GM21390 (cell line): ENCODE data around the gene AFP.

ENCODE experiments used
- ATAC-seq: cut with Tn5 transposase; IDR thresholded peaks from one replicate; pipeline ENCODE4 v1.9.1; 2021; ENCODE audit not compliant: unreplicated experiment

Gene AFP

DNA sequence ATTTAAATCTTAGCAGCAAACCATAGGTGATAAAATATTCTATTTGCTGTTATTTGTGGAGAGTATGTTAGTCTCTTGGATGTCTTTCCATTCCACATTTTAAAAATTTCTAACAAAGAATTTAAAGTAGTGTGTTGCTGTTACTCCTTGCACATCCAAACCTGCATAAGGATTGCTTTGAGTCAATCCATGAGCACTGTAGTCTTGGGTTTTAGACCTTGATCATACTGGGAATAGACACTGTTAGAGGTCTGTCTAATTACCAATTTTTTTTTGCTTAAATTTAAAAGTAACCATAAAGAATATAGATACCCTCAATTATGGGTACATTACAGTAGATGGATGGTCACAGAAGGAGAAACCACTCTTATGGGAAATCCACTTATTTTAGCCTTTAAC is 1.5 kb downstream of the AFP start:
- ATAC-seq, result no peak

DNA sequence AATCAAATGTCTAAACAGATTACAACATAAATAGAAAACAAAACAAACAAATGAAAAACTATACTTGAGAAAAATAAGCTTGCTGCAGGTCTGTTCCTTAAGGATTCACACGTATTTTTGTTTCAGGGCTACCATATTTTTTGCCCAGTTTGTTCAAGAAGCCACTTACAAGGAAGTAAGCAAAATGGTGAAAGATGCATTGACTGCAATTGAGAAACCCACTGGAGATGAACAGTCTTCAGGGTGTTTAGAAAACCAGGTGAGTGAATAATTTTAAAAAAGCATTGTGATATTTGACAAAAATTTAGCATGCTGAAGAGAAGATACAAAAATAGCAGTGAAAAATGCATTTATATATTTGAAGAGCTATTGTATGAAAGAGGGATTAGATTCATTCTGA is 2.0 kb downstream of the AFP start:
- no peak for ATAC-seq

DNA sequence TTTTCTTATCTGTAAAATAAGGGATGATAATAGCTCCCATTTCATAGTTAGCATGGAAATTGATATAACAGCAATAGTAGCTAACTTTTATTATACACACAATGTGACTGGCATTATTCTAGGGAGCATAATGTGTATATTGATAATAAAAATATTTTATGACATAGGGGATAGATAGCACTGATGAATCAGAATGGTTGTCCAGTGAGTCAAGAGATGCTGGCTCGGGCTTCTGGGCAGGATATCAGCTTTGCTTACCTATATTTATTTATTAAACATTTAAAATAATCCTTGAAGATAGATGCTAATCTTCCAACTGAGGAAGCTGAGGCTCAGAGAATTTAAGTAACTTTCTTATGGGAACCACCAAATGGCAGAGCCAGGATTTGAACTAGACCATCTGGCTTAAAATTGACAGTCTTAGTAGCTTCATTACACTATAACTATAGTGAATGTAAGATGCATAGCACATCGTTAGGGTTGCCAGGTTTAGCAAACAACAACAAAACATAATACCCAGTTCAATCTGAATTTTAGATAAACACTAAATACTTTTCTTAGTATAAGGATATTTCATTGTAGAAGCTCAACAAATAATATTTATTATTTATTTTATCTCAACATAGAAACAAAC is 2.7 kb downstream of the AFP start:
- ATAC-seq, result no peak

DNA sequence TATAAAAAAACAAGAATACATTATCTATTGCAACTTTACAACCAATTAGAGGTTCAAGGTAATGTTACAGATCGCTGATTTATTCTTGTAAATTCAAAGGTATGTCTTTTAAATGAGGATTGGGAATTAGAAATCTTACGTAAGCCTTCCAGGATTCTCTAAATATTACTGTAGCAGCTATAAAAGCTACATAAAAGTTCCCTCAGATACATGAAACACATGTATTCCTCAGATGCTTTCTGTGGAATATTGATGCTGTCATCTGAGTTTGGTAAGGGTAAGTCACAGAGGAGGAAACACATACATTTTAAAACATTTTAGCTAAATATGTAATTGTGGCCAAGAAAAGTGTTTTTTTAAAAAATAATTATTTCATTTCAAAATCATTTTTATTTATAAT is 3.4 kb downstream of the AFP start:
- no peak for ATAC-seq

DNA sequence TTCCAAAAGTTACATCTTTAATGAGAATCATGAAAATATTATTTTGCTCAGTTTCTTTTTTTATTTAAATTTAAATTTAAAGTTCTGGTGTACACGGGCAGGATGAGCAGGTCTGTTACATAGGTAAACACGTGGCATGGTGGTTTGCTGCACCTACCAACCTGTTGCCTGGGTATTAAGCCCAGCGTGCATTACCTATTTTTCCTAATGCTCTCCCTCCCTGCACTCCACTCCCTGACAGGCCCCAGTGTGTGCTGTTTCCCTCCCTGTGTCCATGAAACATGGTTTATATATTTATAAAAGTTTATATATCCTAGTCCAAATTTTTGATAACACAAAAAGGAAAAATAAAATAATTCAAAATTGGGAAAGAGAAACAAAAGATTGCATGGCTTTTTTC is 4.0 kb downstream of the AFP start:
- ATAC-seq, result no peak

DNA sequence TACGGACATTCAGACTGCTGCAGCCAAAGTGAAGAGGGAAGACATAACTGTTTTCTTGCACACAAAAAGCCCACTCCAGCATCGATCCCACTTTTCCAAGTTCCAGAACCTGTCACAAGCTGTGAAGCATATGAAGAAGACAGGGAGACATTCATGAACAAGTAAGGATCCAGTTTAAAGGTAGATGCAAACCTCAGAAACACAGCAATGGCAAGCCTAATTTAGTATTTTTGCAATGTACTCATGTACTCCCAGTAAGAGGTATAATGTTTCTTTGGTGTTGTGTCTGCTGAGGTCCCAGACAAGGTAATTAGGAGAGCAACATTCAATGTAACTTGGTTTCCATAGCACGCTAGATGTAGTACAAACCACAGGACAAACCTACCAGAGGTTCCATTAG is 4.6 kb downstream of the AFP start:
- ATAC-seq, result no peak

DNA sequence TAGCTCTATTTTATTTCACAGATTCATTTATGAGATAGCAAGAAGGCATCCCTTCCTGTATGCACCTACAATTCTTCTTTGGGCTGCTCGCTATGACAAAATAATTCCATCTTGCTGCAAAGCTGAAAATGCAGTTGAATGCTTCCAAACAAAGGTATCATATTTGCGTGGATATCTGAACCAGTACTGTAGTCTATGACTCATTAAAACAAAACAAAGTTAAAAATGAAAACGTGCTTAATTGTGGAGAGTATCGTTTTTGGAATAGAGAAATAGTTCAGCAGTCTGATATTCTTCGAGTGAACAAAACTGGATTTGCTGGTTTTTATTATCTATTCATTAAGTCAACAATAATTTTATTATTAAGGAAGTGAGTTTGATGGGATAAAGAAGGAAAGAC is 6.3 kb downstream of the AFP start:
- no peak for ATAC-seq

DNA sequence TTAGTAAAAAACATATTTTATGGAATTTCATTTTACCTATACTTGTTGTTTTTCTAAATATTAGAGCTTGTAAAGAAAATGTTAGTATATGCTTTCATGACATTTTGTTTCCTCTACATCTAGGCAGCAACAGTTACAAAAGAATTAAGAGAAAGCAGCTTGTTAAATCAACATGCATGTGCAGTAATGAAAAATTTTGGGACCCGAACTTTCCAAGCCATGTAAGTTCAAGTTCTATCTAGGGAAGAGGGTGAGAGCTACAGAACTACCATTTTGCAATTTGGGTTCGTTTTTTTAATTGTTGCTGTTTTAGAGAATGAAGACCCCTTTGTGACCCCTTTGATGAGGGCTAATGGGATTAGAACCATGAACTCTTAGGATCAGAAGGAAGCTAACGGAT is 7.2 kb downstream of the AFP start:
- no peak for ATAC-seq

DNA sequence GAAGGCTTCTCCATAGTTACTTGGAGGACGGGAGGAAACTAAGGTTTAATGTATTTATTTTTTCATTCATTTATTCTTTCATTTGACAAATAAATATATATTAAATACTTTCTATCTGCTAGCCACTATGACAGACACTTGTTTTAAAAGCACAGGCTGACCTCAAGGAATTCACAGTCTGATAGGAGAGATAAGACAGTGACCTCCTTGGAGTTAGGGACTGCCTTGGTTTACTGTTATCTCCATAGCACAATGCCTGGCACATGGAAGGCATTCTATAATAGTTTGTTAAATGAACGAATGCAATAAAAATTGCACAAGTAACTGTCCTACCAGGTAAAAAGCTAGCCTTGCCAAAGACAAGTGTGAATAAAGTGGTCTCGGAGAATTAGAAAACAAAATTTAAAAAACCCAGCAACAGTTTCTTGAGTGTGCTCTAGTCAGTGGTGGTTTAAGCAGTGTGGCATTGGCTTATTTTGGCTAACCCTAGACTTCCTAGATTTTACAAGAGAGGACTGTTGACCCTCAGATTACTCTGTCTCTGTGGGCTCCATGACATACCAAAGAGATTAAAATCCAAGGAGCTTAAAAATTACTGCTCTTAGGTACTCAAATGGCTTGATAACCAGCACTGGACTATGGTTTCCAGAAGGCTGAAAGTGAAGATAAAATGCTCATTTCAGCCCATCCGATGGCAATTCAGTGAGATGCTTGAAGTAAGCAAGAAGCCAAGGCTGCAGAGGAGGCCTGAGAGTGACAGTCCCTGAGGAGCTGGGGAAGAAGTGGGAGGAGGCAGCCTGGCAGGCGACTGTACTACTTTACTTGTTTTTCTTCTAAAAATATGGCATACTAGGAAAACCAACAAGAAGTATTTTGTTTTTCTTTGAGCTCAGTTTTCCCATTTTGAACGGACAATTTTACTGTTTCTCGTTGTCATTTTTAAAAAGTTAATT is 9.6 kb downstream of the AFP start:
- no peak for ATAC-seq

DNA sequence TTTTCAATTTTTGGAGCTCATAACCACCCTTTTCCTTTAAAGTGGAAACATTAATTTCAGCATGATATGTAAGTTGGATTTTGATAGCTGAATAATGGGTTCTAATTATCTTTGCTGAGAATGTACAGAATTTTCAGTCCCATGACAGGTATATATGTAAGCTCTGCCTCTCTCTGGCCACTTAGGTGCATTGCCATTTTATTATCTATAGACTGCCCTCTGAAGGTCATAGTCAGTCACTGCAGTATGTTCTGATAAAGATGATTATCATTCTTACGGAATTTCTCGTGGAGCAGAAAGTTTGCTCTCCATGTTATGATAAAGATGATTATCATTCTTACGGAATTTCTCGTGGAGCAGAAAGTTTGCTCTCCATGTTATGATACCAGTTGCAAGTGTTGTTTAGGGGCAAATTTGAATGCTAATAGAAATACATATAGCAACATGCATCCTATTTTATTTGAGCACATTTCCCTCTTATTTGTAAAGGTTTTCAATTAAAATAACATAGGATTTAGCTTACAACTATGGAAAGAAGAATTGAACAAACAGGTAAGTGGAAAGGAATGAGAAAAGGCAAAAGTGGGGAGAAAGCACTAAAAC is 10.4 kb downstream of the AFP start:
- peak; percentile 100 for ATAC-seq

DNA sequence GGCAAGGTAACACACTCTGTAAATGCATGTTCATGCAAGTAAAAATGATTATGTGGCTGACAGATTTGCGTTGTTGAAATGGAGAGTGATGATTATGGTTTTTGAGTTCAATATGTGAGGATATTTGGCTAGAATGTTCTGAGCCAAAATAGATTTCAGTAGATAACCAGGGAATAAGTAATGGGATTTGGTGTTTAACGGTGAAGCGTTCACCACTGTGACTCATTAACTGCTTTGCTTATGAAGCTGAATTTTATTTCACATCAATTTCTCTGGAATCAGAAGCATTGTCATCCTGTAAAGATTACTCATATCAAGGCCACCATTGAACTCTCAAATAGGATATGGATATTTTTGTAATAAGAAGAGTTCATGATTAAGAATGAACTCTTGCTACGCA is 11.7 kb downstream of the AFP start:
- ATAC-seq, result no peak

DNA sequence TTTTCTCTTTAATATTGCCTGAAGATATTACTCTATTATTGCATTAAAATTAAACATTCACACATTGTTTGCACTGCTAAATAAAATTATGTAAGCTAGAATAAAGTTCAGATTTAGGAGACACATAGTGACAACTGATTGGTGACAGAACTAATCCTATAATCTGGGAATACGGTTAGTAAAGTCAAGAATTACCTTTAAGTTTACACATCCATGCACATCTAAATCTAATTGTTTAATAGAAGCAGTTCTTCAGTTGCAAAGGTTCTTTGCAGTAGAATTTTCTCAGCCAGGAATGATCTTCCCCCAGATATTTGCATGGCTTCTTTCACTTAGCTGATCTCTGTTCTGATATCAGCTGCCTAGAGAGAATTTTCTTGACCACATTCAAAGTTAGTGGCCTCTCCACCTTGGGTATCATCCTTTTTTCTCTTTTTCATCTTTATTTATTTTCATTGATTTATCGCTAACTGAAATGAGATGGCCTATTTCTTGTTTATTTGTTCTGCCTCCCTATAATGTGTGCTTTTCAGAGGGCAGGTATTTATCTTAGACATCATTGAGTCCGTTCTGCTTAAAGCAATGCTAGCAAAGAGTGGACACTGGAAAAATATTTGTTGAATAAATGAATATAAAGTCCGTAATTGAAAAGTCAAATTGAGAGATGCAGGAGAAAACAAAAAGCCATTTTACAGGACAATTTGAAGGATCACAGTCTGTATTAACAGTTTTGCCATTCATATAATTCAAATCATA is 12.6 kb downstream of the AFP start:
- no peak for ATAC-seq

DNA sequence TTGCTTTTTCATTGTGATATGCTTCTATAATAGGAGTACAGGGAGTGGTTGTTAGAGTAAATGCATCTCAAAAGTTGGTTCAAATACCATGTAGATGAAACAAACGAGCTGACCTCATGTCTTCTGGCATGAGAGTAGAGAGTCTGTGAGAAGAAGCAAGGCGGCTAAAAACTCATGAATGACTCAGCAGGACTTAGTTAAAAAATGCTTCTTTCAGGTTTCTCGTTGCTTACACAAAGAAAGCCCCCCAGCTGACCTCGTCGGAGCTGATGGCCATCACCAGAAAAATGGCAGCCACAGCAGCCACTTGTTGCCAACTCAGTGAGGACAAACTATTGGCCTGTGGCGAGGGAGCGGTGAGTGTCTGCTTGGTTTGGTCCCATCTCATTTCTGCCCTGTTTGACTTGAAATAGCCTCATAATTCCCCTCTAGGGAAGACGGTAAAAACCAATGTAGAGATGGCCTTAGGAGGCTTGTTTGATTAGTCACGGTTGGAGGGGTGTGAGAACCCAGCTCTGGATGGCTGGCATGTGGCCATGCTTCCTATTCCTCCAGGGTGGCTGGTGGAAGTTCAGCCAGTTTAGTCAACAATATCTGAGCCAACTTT is 14.5 kb downstream of the AFP start:
- no peak for ATAC-seq

DNA sequence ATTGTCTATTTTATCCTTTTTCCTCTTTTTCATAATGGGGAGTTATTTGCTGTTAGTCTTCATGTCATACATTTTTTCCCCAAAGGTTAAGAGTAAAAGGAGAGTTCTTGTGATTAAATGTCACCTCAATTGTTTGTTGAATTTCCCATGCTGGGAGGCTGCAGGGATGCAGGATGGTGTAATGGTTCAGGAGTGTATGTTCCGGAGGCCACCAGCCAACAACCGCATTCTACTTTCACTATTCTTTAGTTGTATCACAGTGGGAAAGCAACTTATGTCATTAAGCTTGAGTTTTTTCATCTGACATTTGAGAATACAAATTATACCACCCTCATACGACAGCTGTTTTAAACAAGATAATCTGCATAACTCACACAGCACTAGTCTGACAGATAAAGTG is 15.4 kb downstream of the AFP start:
- no peak for ATAC-seq

DNA sequence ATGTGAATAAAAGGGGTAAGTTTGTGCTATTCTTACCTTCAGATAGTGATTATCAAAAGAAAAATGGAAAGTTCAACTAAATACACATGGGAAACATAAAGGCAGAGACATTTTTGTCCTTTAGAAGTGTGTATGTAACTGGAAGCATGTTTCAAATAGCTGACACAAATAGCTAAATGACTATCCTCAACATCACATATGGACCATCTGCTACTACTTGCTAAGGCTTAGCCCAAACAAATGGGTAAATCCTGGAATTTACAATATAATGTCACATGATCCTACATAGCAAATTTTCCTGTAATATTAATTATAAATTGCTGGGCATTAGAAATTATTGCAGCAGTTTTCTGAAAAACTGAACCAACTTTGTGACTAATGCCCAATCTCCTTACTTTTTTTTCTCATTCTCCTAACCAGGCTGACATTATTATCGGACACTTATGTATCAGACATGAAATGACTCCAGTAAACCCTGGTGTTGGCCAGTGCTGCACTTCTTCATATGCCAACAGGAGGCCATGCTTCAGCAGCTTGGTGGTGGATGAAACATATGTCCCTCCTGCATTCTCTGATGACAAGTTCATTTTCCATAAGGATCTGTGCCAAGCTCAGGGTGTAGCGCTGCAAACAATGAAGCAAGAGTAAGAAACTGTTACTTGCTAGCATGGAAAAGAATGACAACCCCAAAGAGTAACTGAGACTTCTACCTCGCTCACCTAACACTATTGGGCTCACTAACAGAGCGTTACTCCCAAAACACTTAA is 16.1 kb downstream of the AFP start:
- no peak for ATAC-seq

DNA sequence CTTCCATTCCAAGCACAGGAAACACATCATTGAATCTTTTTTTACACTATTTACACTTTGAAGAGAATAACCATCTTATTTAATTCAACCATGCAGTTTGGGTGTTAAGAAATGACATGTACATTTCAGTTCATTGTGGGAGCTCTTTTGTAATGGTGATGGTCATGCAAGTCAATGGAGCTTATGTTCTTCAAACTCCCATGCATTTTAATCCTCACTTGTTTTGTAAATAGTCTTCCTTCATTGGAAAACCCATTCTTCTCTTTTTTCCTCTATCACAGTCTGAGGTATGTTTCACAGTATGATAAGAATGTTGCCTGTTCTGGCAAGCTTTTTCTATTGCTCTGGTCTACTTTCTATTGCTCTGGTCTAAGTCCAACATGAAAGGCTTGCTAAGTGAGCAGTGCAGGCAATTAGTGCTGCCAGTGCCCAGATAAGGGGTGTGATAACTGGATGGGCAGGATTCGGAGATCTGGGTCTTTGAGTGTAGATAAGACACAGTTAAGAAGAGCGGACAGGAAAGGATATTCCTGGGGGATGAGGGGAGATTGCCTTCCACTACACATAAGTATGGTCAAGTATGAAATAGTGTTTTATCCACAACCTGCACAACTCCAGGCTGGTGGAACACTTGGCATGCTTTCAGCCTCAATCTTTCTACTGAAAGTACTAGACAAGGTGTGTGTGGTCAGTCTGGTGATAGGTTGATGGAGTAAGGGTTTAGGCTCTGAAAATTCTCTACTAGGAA is 17.1 kb downstream of the AFP start:
- no peak for ATAC-seq

DNA sequence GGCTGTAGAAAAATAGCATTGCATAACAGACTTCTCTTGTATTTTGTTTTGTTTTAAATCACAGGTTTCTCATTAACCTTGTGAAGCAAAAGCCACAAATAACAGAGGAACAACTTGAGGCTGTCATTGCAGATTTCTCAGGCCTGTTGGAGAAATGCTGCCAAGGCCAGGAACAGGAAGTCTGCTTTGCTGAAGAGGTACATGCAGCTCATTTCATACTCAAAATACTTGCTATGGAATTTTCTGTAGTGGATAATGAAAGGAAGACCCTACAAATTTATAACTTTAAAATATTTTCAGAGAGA is 17.6 kb downstream of the AFP start:
- no peak for ATAC-seq

DNA sequence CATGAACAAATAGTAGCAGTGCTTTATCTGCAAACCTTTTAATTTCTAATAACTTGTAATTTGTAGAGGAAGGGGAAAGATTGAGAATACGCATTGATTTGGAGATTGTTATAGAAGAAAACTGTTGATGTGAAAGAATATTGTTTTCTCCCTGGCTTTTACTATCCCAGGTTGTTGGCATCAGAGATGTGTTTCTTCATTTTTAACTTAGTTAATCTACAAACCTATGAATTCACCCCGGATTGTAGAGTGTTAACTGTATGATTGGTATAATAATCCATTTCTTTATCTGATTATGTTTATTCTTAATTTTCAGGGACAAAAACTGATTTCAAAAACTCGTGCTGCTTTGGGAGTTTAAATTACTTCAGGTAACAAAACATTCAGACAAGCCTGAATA is 18.9 kb downstream of the AFP start:
- ATAC-seq, result no peak

DNA sequence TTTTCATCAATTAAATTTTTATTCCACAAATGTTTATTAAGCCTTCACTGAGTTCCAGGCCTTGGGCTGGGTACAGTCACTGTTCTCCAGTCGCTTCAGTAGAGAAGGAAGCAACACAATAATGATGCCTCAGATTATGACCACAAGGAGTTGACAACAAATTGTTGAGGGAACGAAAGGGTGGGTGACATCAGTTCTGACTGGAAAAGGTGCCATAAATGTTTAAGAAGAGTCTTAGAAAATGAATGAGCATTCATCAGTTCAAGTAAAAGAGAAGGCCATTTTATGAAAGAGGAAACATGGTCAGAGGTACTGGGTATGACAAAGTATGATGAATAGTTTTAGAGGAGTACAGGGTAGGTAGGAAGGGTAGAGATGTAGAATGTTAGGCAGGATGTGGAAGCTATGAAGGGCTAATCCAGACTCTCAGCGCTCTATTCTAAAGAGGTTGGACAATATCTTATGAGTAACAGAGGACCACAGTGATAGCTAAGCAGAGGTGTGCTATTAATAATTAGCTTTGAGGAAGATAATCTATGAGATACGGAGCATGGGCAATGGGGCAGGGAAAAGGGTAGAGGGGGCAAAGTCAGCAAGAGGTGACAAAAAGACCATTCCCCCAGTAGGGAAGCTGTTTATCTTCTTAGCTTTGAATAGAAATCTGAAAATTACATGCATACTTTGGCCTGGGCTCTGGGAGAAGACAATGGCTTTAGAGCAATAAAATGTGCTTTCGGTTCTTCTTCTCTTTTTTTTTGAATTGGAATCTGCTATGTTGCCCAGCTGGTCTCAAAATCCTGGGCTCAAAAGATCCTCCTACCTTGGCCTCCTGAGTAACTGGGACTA is 20.4 kb downstream of the AFP start:
- no peak for ATAC-seq
